SK-N-SH treated with all-trans-retinoic acid at 6 μM for 48 hours (cell line): ENCODE measurements around the gene CDT1.

Experiments used
- ATAC-seq: fragments of 200-7000 bp; cut with Tn5 transposase; 3 replicates; pipeline ENCODE4 v1.9.1; 2020; ENCODE audit warnings: mild to moderate bottlenecking, moderate library complexity
- ARNTL ChIP-seq: fragments of 450-650 bp; formaldehyde crosslinking; IDR thresholded peaks from 2 replicates; pipeline ENCODE4 v1.5.0; 2020; ENCODE audit warnings: low read depth, mild to moderate bottlenecking, moderate library complexity, borderline replicate concordance
- BACH2 ChIP-seq: fragments of 250-450 bp; sonication (Bioruptor Pico); IDR thresholded peaks from 2 replicates; pipeline ENCODE4 v1.9.0; 2021; ENCODE audit warnings: mild to moderate bottlenecking, borderline replicate concordance
- GLIS3 ChIP-seq: fragments of 250-450 bp; sonication (Bioruptor Pico); IDR thresholded peaks from 2 replicates; pipeline ENCODE4 v1.5.0; 2020; ENCODE audit warnings: mild to moderate bottlenecking, moderate library complexity
- OSR1 ChIP-seq: fragments of 250-450 bp; sonication (Bioruptor Pico); IDR thresholded peaks from 2 replicates; pipeline ENCODE4 v1.8.0; 2022; ENCODE audit warnings: moderate library complexity, mild to moderate bottlenecking, inconsistent platforms
- PPARA ChIP-seq: fragments of 250-450 bp; sonication (Bioruptor Pico); IDR thresholded peaks from 2 replicates; pipeline ENCODE4 v1.5.0; 2020; ENCODE audit warnings: mild to moderate bottlenecking, borderline replicate concordance
- SNAI2 ChIP-seq: fragments of 250-450 bp; sonication (Bioruptor Pico); IDR thresholded peaks from 2 replicates; pipeline ENCODE4 v1.5.0; 2020; ENCODE audit warnings: mild to moderate bottlenecking, moderate library complexity
- TCF4 ChIP-seq: fragments of 250-450 bp; sonication (Bioruptor Pico); IDR thresholded peaks from 2 replicates; pipeline ENCODE4 v1.8.0; 2021; ENCODE audit warnings: mild to moderate bottlenecking, moderate library complexity, borderline replicate concordance
- TOX ChIP-seq: fragments of 250-450 bp; sonication (Bioruptor Pico); IDR thresholded peaks from 2 replicates; pipeline ENCODE4 v1.8.0; 2021; ENCODE audit warnings: mild to moderate bottlenecking, moderate library complexity, borderline replicate concordance
- ZC3H10 ChIP-seq: fragments of 250-450 bp; sonication (Bioruptor Pico); IDR thresholded peaks from 2 replicates; pipeline ENCODE4 v1.5.1; 2021; ENCODE audit warnings: mild to moderate bottlenecking, moderate library complexity
- ZFP3 ChIP-seq: fragments of 250-450 bp; sonication (Bioruptor Pico); IDR thresholded peaks from 2 replicates; pipeline ENCODE4 v1.5.0; 2020; ENCODE audit warnings: mild to moderate bottlenecking, moderate library complexity
- ZFP30 ChIP-seq: fragments of 450-650 bp; formaldehyde crosslinking; IDR thresholded peaks from 2 replicates; pipeline ENCODE4 v1.5.0; 2022; ENCODE audit warnings: mild to moderate bottlenecking, moderate library complexity
- ZNF565 ChIP-seq: fragments of 450-650 bp; formaldehyde crosslinking; conservative IDR thresholded peaks from 2 replicates; pipeline ENCODE4 v1.5.0; 2020; ENCODE audit warnings: low read depth, mild to moderate bottlenecking, moderate library complexity
- ZNF70 ChIP-seq: fragments of 450-650 bp; formaldehyde crosslinking; IDR thresholded peaks from 2 replicates; pipeline ENCODE4 v1.5.0; 2020; ENCODE audit warnings: mild to moderate bottlenecking, moderate library complexity
- TF ChIP-seq, protein P1 (sequence below): fragments of 250-450 bp; sonication (Bioruptor Pico); IDR thresholded peaks from 2 replicates; pipeline ENCODE4 v1.8.0; 2021; ENCODE audit warnings: low read depth, mild to moderate bottlenecking, moderate library complexity, borderline replicate concordance
- TF ChIP-seq, protein P2 (sequence below): fragments of 250-450 bp; sonication (Bioruptor Pico); IDR thresholded peaks from 2 replicates; pipeline ENCODE4 v1.5.1; 2021; ENCODE audit warnings: mild to moderate bottlenecking, moderate library complexity
- TF ChIP-seq, protein P3 (sequence below): fragments of 250-450 bp; sonication (Bioruptor Pico); IDR thresholded peaks from 2 replicates; pipeline ENCODE4 v1.8.0; 2020; ENCODE audit warnings: mild to moderate bottlenecking, moderate library complexity, borderline replicate concordance

Gene CDT1

DNA sequence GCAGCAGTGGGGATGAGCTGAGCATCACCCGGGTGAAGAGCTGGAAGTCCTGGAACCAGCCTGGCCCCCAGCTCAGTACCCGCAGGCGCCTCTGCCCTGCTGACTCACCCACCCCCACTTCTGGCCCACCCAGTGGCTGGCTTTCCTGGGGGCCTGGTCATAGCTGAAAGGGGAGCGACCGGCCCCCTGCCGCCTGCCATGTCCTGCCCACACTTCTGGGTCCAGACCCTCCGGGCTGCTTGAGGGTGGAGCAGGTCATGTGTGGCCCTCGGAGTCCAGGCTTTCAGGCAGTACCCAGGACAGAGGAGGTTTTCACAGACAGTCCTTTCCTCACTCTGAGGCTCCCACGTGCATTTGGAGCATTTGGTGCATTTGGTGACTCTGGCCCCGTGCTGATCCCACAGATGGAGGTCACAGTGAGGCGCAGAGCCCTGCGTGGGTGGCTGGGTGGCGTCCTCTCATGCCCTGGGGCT lies 11.5 kb upstream of the CDT1 start (continued):
- TF ChIP-seq, protein P1, sequence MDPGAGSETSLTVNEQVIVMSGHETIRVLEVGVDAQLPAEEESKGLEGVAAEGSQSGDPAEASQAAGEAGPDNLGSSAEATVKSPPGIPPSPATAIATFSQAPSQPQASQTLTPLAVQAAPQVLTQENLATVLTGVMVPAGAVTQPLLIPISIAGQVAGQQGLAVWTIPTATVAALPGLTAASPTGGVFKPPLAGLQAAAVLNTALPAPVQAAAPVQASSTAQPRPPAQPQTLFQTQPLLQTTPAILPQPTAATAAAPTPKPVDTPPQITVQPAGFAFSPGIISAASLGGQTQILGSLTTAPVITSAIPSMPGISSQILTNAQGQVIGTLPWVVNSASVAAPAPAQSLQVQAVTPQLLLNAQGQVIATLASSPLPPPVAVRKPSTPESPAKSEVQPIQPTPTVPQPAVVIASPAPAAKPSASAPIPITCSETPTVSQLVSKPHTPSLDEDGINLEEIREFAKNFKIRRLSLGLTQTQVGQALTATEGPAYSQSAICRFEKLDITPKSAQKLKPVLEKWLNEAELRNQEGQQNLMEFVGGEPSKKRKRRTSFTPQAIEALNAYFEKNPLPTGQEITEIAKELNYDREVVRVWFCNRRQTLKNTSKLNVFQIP (CRISPR knock-in tag) = no peak
- TF ChIP-seq ZNF565 (CRISPR knock-in tag) = no peak

DNA sequence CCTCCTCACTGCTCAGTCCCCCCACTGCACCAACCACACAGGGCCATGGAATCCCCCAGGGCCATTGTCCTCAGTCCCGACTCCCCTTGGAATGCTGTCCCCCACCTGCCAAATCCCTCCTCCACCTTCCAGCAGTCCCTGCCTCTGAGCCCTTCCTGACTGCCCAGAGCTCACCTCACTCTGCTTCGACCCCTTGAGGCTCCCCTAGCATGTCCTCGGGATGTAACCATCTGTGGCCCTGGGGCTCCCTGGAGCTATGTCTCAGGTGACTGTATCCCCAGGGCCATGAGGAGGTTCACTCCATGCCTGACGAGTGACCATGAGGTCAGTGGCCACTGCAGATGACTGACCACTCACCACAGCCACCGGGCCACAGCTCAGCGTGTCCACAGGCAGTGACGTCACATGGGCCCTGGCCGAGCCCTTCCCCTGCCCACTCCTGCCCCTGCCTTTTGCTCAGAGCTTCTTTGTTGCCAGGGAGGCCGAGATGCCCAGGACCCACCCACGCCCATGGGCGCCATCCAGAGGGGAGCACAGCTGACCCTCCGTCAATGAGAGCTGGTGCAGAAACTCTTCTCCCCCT lies 10.8 kb upstream of the CDT1 start:
- TF ChIP-seq TCF4 (CRISPR knock-in tag) = no peak
- TF ChIP-seq ZFP3 (CRISPR knock-in tag) = no peak
- TF ChIP-seq, protein P1 (CRISPR knock-in tag) = no peak
- TF ChIP-seq, protein P2, sequence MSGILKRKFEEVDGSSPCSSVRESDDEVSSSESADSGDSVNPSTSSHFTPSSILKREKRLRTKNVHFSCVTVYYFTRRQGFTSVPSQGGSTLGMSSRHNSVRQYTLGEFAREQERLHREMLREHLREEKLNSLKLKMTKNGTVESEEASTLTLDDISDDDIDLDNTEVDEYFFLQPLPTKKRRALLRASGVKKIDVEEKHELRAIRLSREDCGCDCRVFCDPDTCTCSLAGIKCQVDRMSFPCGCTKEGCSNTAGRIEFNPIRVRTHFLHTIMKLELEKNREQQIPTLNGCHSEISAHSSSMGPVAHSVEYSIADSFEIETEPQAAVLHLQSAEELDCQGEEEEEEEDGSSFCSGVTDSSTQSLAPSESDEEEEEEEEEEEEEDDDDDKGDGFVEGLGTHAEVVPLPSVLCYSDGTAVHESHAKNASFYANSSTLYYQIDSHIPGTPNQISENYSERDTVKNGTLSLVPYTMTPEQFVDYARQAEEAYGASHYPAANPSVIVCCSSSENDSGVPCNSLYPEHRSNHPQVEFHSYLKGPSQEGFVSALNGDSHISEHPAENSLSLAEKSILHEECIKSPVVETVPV (CRISPR knock-in tag) = no peak
- no peak; the same call in 2 of the 3 replicates for ATAC-seq

DNA sequence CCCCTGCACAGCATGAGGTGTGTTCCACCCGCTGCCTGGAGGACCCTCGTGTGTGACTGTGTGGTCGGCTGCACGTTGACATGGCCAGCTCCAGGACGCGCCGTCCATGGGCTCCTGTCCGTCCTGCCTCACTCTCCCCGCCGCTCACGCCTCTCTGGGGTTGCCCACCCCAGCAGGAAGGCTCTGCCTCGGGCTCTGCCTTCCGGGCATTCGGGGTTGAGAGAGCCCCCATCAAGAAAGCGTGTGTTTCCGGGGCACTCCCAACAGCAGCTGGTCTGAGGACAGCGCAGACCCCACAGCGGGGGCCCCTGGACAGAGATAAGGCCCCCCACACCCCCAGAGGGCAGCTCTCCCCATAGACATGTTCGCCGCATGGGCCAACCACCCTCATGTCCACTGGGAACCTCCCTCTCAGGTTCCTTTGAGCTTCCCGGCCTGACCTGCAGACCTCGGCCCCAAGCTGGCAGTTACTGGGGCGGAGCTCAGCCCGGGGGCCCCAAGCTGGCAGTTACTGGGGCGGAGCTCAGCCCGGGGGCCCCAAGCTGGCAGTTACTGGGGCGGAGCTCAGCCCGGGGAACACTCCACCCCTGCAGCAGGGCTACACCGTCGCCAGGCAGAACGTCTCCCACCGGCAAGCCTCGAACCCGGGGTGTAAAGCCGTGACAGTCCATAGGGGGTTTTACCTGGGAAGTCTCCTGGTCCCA lies 10.2 kb upstream of the CDT1 start:
- no peak for ATAC-seq
- TF ChIP-seq PPARA (CRISPR knock-in tag) (no peak), BACH2 (CRISPR knock-in tag) (no peak), TOX (CRISPR knock-in tag) (no peak), ARNTL (CRISPR knock-in tag) (no peak), ZFP3 (CRISPR knock-in tag) (no peak), OSR1 (CRISPR knock-in tag) (no peak), GLIS3 (no peak), ZC3H10 (no peak), ZFP30 (CRISPR knock-in tag) (no peak), ZNF565 (CRISPR knock-in tag) (no peak), ZNF70 (no peak), SNAI2 (CRISPR knock-in tag) (no peak)
- TF ChIP-seq, protein P2 (CRISPR knock-in tag) = no peak
- TF ChIP-seq, protein P1 (CRISPR knock-in tag) = no peak
- TF ChIP-seq, protein P3, sequence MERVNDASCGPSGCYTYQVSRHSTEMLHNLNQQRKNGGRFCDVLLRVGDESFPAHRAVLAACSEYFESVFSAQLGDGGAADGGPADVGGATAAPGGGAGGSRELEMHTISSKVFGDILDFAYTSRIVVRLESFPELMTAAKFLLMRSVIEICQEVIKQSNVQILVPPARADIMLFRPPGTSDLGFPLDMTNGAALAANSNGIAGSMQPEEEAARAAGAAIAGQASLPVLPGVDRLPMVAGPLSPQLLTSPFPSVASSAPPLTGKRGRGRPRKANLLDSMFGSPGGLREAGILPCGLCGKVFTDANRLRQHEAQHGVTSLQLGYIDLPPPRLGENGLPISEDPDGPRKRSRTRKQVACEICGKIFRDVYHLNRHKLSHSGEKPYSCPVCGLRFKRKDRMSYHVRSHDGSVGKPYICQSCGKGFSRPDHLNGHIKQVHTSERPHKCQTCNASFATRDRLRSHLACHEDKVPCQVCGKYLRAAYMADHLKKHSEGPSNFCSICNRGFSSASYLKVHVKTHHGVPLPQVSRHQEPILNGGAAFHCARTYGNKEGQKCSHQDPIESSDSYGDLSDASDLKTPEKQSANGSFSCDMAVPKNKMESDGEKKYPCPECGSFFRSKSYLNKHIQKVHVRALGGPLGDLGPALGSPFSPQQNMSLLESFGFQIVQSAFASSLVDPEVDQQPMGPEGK (CRISPR knock-in tag) = no peak
